HUDEP-2 (cell line): ENCODE results near the gene AKIRIN1.
"Not testable (repeated sequence)": the region's sequence is repeated elsewhere in the genome, so short reads cannot be mapped to it uniquely, and the experiment has no call there.

Experiments used
- DNase-seq, 76 experiments: peaks; one replicate each; lab custom pipeline; 2025; ENCODE audit not compliant: unreplicated experiment in 76 of 76; lab: John Stamatoyannopoulos, UW

Gene AKIRIN1

DNA sequence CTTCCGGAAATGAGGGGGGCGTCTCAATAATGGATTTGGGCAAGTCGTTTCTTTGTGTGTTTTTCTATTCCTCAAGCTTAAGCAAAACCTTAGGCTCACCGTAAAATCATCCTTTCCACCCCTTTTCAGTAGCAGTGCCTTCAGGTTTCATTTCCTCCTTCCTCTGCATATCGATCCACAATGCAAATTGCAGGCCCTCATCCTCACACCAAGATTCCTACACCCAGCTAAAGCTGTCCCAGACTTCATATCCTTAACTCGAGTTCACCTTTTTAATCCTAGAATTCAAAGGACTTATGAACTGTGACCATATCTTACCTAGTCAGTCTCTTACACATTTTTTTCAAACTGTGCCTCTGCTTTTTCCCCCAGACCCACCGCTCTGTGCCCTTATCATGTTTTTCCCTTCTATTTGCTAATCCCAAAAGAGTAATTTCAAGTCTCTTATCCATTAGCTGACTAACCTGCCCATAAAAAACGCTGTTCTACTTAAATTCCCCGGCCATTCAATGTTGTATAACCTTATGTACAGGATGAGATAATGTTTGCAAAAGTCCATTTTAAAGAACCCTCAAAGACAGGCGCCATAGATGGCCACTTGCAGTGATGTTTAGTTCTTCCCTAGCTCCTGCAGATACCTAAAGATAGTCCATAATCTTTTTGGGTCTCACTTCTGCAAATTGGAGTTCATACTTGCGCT, 1.5 kb downstream of the AKIRIN1 start:
- DNase-seq = peak in 2 of 76 experiments; percentile 3 to 4

DNA sequence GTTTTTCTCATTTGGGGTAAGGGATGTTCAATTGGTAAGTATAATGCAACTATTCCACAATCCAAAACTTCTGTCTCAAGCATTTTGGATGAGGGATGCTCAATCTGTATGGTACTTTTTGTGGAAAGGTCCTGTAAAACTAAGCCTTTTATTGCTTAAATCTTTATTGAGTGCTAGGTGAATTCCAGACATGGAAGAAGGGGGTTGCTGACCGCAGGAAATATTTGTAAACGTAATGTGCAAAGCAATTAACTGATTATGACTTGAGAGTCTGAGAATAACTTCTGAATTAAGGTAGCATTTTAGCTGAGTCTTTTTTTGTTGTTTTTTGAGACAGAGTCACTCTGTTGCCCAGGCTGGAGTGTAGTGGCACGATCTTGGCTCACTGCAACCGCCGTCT, 3.1 kb downstream of the AKIRIN1 start:
- no peak for DNase-seq

DNA sequence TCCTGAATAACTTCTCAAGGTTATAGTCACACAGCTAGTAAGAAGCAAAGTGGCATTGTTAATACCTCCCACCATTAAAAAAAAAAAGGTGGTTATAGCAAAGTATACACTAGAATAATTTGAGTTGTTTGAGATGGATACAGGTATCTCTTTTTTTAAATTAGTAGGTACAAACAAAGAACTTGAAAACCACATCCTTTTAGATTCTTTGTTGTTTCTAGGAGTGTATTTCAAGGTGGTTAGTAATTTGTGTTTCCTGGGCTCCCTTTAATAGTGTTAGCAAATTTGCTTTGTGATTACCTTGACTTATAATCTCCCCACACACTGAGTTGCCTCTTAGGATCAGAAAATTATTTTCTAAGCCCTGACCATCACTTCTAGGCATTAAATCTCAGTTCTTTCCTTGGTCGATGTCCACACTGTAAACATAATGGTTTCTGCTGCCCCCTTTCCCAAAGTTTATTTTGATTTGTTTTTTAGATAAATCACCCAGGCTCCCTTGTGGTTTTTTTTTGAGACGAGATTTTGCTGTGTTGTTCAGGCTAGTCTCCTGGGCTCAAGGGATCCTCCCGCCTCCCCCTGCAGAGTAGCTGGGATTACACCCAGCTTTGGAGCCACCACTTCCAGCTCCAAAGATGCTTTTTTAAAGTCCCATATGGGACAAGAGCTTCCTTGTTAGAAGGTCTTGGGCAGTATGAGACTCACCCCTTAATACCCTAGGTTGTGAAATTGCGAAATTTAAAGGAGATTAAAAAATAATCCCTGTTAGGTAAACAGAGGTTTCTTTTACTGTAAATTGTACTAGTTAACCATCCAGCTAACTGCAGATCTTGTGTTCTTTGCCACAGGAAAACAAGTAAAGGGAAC, 6.2 kb downstream of the AKIRIN1 start:
- no peak for DNase-seq

DNA sequence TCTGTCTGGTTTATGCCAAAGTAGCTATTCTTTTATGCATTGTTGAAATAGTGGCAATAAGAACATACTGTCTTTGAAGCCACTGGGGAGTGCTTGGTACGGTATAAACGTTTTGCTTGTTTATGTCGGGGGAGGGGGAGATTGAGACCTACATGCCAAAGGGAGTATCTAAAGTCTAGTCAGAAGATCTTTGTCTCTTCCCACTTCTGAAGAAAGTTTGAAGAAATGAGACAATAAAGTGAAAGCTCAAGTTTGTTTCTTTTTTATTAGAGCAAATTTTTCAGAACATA, 6.8 kb downstream of the AKIRIN1 start:
- DNase-seq = no peak

DNA sequence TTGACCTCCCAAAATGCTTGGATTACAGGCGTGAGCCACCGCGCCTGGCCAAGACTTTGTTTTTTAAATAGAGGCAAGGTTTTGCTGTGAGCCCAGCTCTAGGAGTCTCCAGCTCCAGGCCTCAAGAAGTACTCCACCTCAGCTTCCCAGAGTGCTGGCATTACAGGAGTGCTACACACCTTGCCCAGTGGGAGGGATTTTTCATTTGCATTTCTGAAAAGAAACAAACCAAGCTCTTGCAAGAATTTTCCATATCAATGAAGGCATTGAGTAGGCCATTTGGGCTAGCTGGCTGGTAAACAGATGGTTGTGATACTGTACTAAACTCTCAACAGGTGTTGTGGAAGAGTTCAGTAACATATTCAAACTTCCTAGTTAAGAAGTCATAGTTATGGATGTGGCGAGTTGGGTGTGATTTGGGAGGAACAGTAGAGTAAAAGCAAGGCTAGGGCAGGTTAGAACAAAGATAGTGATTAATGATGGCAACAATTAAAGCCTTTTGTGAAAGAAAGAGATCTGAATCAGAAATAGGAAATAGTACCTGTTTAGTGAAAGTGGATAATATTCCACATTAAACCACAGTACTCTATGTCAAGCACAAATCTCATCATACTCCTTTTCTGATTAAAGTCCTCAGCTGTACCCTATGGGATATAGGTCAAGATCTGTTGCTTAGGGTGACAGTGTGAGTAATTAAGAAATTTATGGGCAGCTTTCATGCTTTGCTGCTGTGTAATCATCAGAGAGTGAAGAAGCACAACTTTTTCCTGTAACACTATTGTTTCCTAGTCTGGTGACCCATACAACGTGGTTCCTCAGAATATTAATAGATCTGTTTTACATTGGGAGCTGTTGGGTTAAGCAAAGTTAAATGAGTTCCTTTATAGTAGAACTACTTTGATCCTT, 10.7 kb downstream of the AKIRIN1 start:
- DNase-seq = no peak

DNA sequence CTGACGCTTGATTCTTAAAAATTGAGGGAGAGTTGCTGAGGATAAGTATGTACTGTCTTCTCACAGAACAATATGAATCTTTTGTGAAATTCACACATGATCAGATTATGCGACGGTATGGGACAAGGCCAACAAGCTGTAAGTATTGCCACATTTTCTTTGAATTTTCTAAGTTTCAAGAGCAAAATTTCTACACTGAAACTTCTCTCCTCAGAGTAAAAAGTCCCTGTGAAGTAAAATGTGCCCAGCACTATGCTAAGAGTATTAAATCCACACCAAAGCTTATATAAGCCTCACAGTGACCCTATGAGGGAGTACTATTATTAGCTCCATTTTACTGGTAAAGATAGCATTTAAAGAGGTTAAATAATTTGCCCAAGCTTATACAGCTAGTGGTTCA, 12.2 kb downstream of the AKIRIN1 start:
- no peak for DNase-seq

DNA sequence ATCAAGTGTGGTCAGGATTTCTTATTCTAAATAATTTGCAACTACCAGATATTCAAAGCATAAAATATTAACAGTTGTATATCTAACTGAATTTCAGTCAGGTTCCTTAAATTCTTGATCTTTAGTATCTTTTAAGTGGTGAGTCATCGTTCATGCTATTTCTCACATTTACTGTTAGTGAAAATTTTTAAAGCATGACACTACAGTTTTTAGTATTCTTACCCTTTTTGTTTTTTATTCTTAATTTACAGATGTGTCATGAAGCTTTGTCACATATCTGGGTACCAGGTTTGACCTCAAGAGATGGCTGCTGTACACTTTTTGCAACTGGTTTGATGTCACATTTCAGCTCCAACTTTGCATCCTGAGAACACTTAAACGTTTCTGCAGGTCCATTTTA, 12.7 kb downstream of the AKIRIN1 start:
- DNase-seq = no peak

DNA sequence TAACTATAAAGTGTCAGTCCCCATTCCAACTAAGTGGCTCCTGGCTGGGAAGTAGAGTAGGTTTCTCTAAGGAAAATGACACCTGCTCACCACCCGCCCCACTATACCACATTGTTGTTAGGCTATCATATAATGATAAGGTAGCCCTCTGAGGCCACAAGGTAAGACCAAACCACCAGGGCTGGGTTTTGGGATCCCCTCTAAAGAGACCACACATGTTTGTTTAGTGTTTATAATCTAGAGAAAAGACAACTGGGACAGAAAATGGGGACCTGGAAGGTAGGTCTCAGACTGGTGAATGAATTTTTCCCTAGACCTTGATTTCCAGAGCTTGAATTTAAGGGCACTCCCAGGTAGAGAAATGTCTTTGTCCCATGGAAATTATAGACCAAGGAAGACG, 15.2 kb downstream of the AKIRIN1 start:
- no peak for DNase-seq

DNA sequence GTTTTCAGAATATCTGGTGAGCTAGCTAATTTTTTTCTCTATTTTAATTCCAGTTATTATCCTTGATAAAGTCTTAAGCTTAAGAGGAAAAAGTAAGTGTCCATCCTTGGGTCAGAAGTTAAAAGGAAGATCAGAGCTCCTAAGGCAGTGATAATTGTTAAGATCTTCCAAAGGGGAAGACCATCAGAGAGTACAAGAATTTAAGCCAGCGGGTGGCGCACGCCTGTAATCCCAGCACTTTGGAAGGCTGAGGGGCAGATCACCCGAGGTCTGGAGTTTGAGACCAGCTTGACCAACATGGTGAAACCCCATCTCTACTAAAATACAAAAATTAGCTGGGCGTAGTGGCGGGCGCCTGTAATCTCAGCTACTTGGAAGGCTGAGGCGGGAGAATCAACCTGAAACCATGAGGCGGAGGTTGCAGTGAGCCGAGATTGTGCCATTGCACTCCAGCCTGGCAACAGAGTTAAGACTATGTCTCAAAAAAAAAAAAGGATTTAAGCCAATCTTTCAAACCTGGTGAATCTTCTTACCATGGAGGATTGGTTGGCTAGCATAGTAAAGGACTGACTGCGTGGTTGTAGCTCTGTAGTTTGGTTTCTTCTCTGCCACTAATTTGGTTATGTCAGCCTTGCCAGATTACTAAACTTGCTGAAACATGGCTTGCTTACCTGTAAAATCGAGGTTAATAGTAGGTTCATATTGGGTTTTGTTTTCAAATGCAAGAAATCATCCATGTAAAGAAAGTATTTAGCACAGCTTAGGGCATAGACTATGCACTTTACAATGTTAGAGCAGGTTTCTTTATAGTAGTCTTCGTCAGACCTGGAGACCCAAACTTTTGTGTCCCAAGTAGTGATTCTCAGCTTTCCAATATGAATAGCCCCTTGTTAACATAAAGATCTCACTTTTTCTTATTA, 15.9 kb downstream of the AKIRIN1 start:
- DNase-seq = no peak

DNA sequence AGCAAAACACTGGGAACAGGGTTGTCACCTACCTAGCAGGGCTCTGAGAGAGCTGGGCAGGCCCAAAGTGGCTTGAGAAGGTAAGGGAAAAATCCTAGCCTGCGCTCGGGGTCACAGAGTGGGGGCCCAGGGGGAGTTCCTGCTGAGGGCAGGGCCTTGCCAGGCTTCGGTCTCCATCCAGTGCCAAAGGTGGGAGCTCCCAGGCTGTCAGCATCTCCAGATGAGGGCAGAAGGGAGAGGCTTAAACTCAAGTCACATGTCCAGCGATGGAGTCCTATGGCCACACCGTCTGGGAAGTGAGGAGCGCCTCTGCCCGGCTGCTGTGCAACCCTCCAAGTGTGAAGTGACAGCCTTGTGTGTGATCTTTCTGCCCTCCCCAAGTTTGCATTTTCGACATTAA, 23.9 kb downstream of the AKIRIN1 start:
- not testable (repeated sequence) for DNase-seq

DNA sequence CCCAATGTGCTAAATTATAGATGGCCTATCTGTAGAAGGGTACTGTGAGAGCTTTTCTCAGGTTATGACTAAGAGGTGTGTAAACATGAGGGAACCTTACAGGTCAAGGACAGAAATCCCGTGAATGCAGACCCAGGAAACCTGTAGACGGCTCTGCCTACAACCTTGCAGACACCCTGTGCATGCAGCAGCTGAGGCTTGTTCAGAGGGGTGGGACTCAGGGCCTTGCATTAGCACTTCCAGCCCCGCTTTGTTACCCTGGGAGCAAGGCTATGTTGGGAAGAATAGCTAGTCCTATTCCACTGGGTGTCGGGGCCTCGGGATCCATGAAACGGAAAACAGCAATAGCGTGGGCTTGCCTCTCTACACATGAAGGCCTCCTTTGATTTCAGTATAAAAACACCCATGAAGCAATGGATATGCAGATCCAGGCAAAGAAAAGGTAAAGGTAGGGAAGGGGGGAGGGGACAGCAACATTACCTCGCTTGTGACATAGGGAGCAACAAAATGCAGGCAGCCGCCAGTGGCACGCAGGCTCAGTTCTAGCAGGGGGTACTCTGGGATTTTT, 25.6 kb downstream of the AKIRIN1 start:
- DNase-seq = no peak

DNA sequence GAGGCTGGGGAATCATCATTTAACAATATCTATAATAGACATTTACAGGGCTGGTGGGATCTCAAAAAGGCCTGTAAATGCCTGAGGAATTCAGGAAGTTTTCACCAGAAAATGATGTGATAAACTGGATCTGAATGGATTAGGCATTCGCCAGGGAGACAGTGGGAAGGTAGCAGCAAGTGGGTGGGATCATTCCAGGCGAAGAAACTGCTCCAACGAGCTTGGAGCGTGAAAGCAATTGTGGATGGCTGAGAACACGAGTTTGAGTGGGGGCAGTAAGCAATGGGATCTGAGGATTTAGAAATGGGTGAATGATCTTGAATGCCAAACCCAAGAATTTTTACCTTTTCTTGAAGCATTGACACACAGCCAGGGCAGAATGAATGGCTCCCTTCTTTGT, 26.2 kb downstream of the AKIRIN1 start:
- DNase-seq = no peak

DNA sequence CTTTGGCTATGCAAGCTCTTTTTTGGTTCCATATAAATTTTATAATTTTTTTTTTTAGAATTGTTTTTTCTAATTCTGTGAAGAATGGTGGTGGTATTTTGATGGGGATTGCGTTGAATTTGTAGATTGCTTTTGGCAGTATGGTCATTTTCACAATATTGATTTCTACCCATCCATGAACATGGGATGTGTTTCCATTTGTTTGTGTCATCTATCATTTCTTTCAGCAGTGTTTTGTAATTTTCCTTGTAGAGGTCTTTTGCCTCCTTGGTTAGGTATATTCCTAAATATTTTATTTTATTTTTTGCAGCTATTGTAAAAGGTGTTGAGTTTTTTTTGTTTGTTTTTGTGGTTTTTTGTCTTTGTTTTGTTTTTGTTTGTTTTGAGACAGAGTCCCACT, 29.4 kb downstream of the AKIRIN1 start:
- not testable (repeated sequence) for DNase-seq

DNA sequence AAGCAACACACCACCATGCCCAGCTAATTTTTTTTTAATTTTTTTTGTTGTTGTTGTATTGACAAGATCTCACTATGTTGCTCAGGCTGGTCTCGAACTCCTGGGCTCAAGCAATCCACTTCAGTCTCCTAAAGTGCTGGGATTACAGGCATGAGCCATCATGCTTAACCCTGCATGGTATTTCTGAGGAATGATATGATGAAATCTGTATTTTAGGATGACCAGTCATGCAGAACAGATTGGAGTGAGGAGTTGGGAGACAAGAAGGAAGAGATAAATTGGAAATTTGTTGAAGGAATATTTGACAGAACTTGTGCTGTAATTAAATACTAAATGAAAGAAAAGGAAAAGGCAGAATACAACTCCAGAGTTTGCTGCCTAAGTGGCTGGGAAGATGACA, 30.4 kb downstream of the AKIRIN1 start:
- no peak for DNase-seq

DNA sequence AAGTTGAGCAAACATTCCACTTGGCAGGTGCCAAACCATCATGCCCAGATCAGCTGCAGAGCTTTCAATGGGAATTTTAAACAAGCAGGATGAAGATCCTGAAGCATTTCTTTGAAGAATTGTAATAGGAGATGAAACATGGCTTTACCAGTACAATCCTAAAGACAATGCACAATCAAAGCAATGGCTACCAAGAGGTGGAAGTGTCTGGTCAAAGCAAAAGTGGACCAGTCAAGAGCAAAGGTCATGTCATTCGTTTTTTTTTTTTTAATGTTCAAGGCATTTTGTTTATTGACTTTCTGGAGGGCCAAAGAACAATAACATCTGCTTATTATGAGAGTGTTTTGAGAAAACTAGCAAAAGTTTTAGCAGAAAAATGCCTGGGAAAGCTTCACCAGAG, 32.1 kb downstream of the AKIRIN1 start:
- DNase-seq = no peak

DNA sequence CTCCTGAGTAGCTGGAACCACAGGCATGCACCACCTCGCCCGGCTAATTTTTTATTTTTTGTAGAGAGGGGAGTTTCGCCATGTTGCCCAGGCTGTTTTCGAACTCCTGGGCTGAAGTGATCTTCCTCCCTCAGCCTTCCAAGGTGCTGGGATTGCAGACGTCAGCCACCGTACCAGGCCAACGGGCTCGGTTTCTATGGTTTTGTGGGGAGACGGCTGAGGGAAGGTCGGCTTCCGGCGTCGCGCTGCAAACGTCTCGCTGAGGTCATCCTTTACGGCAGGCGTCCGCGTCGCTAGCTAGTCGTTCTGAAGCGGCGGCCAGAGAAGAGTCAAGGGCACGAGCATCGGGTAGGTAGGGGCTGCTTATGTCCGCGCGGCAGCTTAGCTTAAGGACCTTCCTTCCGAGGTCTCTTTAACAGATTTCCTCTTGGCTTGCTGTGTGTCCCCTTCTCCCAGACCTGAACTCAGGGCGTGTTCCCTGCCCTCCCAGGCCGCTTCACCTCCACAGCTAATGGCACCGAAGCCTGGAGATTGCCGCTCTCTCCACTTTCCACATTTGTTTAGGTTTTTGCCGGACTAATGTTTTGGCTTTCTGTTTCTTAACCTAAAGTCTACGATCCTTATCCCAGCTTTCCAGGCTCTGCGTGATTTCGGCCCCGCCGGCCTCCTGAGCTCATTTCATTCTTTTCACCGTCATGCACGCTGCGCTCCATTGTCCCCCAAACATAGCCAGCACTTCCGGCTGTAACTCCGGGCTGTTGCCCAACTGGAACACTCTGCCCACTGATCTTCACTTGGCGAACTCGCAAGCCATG, 35.2 kb downstream of the AKIRIN1 start, which contains the start of gene NDUFS5:
TSS of gene NDUFS5 (plus strand) at position 300 of the 815 bp plus-strand sequence. CDS start 2,375 bp downstream, outside the sequence.
- DNase-seq = peak in 74 of 76 experiments; percentile 23 to 89 (median 75)

DNA sequence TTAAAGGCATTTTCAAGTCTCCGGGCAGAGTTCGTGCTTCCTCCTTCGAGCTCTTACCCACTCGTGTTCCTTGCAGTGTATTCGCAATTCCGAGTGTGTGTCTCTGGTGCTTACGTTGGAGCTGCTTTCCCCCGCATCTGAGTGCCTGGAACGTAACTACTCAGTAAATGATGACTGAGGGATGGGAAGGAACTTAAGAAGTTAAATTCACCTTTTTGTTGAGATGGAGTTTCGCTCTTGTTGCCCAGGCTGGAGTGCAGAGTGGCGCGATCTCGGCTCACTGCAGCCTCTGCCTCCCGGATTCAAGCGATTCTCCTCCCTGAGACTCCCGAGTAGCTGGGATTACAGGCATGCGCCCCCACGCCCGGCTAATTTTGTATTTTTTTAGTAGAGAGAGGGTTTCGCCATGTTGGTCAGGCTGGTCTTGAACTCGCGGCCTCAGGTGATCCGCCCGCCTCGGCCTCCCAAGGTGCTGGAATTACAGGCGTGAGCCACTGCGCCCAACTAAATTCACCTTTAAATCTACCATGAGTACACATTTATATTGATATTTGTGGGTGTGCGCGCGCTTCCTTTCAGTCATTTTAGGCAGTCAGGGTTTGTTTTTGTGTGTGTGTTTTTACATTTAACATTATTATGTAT, 35.9 kb downstream of the AKIRIN1 start:
- no peak for DNase-seq

DNA sequence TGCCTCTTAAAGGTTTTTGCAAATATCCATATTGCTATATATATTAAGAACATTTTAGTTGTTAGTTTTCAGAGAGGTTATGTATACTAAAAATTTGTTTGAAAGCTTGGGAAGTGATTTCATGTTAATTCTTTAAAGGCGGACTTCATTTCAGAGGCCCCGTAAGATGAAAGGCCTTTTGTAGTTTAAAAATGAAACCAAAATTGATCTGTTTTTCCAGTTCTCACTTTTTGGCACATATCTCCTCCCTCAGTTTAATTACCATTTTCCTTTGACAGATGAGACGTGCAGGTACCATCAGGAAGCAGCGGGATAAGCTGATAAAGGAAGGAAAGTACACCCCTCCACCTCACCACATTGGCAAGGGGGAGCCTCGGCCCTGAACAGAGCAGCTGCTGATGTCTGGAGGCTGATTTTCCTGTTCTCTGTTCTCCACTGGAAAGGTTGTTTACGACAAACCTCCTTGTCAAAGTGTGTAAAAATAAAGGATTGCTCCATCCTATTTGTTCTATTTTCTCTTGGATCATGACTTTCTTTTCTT, 43.1 kb downstream of the AKIRIN1 start:
- DNase-seq = no peak
